AG09319 (cell line): ENCODE data around the gene NOL12.

Experiments
- DNase-seq: peaks from one replicate; pipeline ENCODE4 v3.0.0-alpha.2; 2010; ENCODE audit warnings: low read depth; ENCODE audit errors: extremely low read depth
- CTCF ChIP-seq: IDR thresholded peaks from 2 replicates; pipeline ENCODE4 v1.5.1; 2011; ENCODE audit warnings: low read depth, mild to moderate bottlenecking, inconsistent platforms, low read length, moderate library complexity

The NOL12 gene

GRCh38 chr22:37674248-37674647, 11.9 kb upstream of the NOL12 start:
- no peak for DNase-seq
- TF ChIP-seq CTCF: no peak

- peak; percentile 5 for TF ChIP-seq CTCF
- DNase-seq: peak; percentile 98
Observed at GRCh38 chr22:37674951-37675929, 10.9 kb upstream of the NOL12 start, which contains the start of gene LGALS1. Gene LGALS1, plus strand, starts transcription at chr22:37675636. Its CDS starts 67 bp downstream, at chr22:37675703.

GRCh38 chr22:37675930-37676735, 10.0 kb upstream of the NOL12 start:
- TF ChIP-seq CTCF: no peak
- DNase-seq: no peak

- peak; percentile 97 for DNase-seq
- TF ChIP-seq CTCF: no peak
Observed at GRCh38 chr22:37676736-37677492, 9.2 kb upstream of the NOL12 start.

GRCh38 chr22:37677493-37677974, 8.6 kb upstream of the NOL12 start:
- DNase-seq: no peak
- no peak for TF ChIP-seq CTCF

GRCh38 chr22:37678372-37678771, 7.8 kb upstream of the NOL12 start:
- no peak for TF ChIP-seq CTCF
- no peak for DNase-seq
